Activated B cell treated with CpG ODN at 0.5 μM for 24 hours (primary cell): ENCODE data around the gene TPGS1. TPM values are rescaled to one million over a fixed set of nuclear protein-coding genes. Genes with fewer than 3 reads are reported as not detected.

Source experiments
- ATAC-seq: fragments of 200-7000 bp; cut with Tn5 transposase; one replicate; pipeline ENCODE4 v1.10.0; 2021; ENCODE audit warnings: low read depth, mild to moderate bottlenecking, moderate library complexity
- CTCF ChIA-PET: fragments of 350-600 bp; sonication (Branson Sonifier 250); formaldehyde crosslinking; loops from one replicate; lab custom pipeline; 2021; ENCODE audit warnings: antibody characterized with exemption; lab: Charles Lee
- POLR2A ChIA-PET: fragments of 350-600 bp; sonication (Branson Sonifier 250); formaldehyde crosslinking; loops from one replicate; lab custom pipeline; 2021; ENCODE audit warnings: antibody characterized with exemption; lab: Charles Lee
- DNase-seq: peaks from one replicate; pipeline ENCODE4 v3.0.0; 2022
- H3K27ac Mint-ChIP-seq: one replicate; pipeline ENCODE4 v1.8.0; 2020; ENCODE audit warnings: mixed read lengths
- H3K27me3 Mint-ChIP-seq: one replicate; pipeline ENCODE4 v1.8.0; 2021; ENCODE audit warnings: mixed read lengths
- H3K36me3 Mint-ChIP-seq: one replicate; pipeline ENCODE4 v1.8.0; 2021; ENCODE audit warnings: low read depth, mixed read lengths
- H3K4me1 Mint-ChIP-seq: one replicate; pipeline ENCODE4 v1.8.0; 2021; ENCODE audit warnings: mixed read lengths
- H3K4me3 Mint-ChIP-seq: one replicate; pipeline ENCODE4 v1.8.0; 2020; ENCODE audit warnings: mild to moderate bottlenecking, mixed read lengths
- H3K9me3 Mint-ChIP-seq: one replicate; pipeline ENCODE4 v1.8.0; 2020; ENCODE audit warnings: mixed read lengths
- intact Hi-C: fragments of 100-400 bp; cut with micrococcal nuclease; formaldehyde crosslinking; loops from one replicate; pipeline ENCODE4 v1.15.1; 2024
- total RNA-seq: library from RNA; stranded (reverse); gene quantifications from 2 replicates; pipeline ENCODE4 v1.2.3, GENCODE V29; 2022
- TF ChIP-seq, protein P1 (sequence below): fragments of 200-600 bp; IDR thresholded peaks from one replicate; pipeline ENCODE4 v1.8.0; 2022; ENCODE audit warnings: antibody characterized with exemption, mild to moderate bottlenecking

TPGS1 gene
- total RNA-seq, 1 donor from 2014 or later, result 23.8 TPM

DNA sequence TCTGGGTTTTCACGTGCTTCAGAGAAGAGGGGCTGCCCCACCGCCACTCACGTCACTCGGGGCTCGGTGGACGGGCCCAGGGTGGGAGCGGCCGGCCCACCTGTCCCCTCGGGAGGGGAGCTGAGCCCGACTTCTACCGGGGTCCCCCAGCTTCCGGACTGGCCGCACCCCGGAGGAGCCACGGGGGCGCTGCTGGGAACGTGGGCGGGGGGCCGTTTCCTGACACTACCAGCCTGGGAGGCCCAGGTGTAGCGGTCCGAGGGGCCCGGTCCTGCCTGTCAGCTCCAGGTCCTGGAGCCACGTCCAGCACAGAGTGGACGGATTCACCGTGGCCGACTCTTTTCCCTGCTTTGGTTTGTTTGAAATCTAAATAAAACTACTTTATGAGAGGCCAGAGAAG is 34.4 kb downstream of the TPGS1 start:
- no peaks in the 10 kb centered on the region for H3K9me3 Mint-ChIP-seq
- H3K4me1 Mint-ChIP-seq, result peaks cover 4% of the 10 kb centered on the region
- no peak for ATAC-seq
- no peak overlapping the region for H3K4me3 Mint-ChIP-seq
- ChIA-PET POLR2A (no interaction called here), CTCF (no interaction called here)
- H3K36me3 Mint-ChIP-seq, result peaks cover 26% of the 10 kb centered on the region
- no peaks in the 10 kb centered on the region for H3K27me3 Mint-ChIP-seq
- intact Hi-C loops, result no loop called here
- DNase-seq, result no peak
- TF ChIP-seq, protein P1, sequence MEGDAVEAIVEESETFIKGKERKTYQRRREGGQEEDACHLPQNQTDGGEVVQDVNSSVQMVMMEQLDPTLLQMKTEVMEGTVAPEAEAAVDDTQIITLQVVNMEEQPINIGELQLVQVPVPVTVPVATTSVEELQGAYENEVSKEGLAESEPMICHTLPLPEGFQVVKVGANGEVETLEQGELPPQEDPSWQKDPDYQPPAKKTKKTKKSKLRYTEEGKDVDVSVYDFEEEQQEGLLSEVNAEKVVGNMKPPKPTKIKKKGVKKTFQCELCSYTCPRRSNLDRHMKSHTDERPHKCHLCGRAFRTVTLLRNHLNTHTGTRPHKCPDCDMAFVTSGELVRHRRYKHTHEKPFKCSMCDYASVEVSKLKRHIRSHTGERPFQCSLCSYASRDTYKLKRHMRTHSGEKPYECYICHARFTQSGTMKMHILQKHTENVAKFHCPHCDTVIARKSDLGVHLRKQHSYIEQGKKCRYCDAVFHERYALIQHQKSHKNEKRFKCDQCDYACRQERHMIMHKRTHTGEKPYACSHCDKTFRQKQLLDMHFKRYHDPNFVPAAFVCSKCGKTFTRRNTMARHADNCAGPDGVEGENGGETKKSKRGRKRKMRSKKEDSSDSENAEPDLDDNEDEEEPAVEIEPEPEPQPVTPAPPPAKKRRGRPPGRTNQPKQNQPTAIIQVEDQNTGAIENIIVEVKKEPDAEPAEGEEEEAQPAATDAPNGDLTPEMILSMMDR, result no peak
- no peak overlapping the region for H3K27ac Mint-ChIP-seq

DNA sequence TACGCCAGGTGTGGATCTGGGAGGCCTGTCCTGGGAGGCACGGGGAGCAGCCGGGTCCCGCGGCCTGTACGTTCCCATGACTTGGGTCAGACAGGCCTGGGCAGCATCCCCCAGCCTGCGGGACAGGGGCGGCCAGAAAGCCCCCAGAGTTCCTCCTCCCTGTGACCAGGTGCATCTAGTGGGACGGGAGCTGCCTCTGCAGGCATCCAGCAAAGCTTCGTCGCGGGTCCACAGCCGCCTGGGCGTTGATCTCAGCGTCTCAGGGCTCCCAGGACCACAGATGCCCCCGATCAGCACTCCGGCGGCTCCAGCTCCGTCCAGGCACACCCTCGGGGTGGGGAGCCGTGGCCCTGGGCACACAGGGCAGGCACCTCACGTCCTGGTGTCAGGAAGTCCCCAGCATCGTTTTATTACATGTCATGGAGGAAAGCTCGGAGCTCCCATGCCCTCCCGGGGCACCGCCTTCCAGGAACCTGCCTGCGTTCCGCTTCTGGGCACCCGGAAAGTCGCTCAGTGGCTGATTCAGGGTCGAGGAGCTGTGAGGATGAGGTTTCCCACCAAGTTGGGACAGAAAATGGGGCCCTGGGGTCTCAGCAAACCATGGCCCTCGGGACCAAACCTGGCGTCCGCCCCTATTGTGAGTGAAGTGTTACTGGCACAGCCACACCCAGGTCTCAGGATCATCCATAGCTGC is 35.0 kb downstream of the TPGS1 start:
- Mint-ChIP-seq H3K27me3 (no peaks in the 10 kb centered on the region), H3K4me1 (peaks cover 4% of the 10 kb centered on the region), H3K9me3 (no peaks in the 10 kb centered on the region), H3K27ac (no peak overlapping the region), H3K36me3 (peaks cover 21% of the 10 kb centered on the region), H3K4me3 (no peak overlapping the region)
- DNase-seq (no peak), ATAC-seq (no peak)
- ChIA-PET CTCF (interaction anchor here (0.7 kb wide), 1 partner anchor 10 kb away, joined by 3 read pairs; no protein-coding TSS in a partner anchor), POLR2A (no interaction called here)
- intact Hi-C loops, result no loop called here
- TF ChIP-seq, protein P1, result no peak

DNA sequence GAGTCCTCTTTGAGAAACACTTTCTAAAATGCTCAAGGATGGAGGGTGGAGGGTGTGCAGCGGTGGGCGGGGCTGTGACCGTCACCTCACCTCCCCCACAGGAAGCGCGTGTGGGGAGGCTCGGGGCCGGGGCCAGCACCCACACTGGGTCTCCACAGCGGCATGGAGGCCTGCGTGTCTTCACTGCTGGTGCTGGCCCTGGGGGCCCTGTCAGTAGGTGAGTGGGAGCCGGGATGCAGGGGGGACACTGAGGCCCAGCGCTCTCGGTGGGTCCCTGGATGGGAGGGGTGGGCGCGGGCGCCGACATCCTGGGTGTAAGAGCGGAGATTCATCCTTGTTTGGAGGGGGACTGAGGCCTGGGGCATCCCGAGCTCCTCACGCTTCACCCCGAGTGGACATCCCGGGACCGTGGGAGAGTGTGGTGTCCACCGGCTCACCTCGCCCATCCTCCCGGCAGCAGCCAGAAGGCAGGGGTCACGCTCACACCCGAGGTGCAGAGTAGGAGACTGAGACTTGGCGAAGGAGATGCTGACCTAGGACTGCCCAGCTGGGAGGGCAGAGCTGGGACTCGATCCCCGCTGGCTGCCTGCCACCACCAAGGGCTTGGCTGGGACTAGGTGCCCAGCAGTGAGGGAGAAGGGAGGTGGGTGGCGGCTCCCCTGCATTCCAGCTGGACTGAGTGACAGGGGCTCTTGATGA is 36.8 kb downstream of the TPGS1 start, which contains the start of gene GZMM:
Gene GZMM, plus strand, starts transcription at position 144 of the 699 bp plus-strand sequence. Its CDS starts 19 bp downstream, at position 163.
- Mint-ChIP-seq H3K36me3 (peaks cover 6% of the 10 kb centered on the region), H3K4me1 (peaks cover 4% of the 10 kb centered on the region), H3K27me3 (no peaks in the 10 kb centered on the region), H3K4me3 (no peak within 1 kb of the TSS), H3K27ac (no peak within 1 kb of the TSS), H3K9me3 (no peaks in the 10 kb centered on the region)
- intact Hi-C loops, result no loop called here
- ChIA-PET POLR2A (no interaction called here), CTCF (no interaction called here)
- TF ChIP-seq, protein P1, result no peak
- no peak for ATAC-seq
- DNase-seq, result no peak

DNA sequence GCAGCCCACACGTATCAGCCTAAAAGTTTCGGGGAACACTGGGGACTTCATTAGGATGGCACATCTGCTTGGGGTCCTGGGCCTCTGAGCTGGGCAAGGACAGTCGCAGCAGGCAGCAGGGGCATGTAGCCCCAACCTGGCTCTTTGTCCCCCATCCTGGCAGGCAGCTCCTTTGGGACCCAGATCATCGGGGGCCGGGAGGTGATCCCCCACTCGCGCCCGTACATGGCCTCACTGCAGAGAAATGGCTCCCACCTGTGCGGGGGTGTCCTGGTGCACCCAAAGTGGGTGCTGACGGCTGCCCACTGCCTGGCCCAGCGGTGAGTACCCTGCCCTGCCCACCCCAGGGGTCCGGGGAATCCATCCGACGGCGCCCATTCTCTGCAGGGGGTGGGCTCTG is 39.8 kb downstream of the TPGS1 start:
- no peak for ATAC-seq
- H3K36me3 Mint-ChIP-seq, result peaks cover 2% of the 10 kb centered on the region
- POLR2A ChIA-PET, result no interaction called here
- peaks cover 2% of the 10 kb centered on the region for H3K27me3 Mint-ChIP-seq
- no peak for DNase-seq
- TF ChIP-seq, protein P1, result no peak
- CTCF ChIA-PET, result no interaction called here
- no peak overlapping the region for H3K27ac Mint-ChIP-seq
- intact Hi-C loops, result no loop called here
- no peak overlapping the region for H3K4me3 Mint-ChIP-seq
- no peaks in the 10 kb centered on the region for H3K9me3 Mint-ChIP-seq
- H3K4me1 Mint-ChIP-seq, result peaks cover 4% of the 10 kb centered on the region
